ENCODE measurements around the gene NLGN1.

NLGN1 gene

GRCh38 chr3:174322789-174323188, 925.2 kb downstream of the NLGN1 start:
- no peak overlapping the region for H3K9ac ChIP-seq (ENCODE audit: low read length)
- peaks cover 14% of the 10 kb centered on the region for H3K4me1 ChIP-seq (ENCODE audit: control insufficient read depth, insufficient read depth, low read length)
- peaks cover 21% of the 10 kb centered on the region for H3K9me3 ChIP-seq (ENCODE audit: control insufficient read depth, insufficient read depth, low read depth, low read length)
- no peaks in the 10 kb centered on the region for H3K27me3 ChIP-seq (ENCODE audit: control insufficient read depth, insufficient read depth, low read length)
- H3K36me3 ChIP-seq (ENCODE audit: control insufficient read depth, insufficient read depth, low read length): no peaks in the 10 kb centered on the region
- no peak overlapping the region for H3K27ac ChIP-seq (ENCODE audit: low read depth, low read length)
- H3K4me3 ChIP-seq (ENCODE audit: low read depth, low read length): no peak overlapping the region

- no peak overlapping the region for H3K9ac ChIP-seq (ENCODE audit: low read length)
- 0 out of 2 replicates have a peak, but pooled peaks cover 6% of the 10 kb centered on the region for H3K4me1 ChIP-seq (ENCODE audit: control insufficient read depth, insufficient read depth, low read length)
- H3K27me3 ChIP-seq (ENCODE audit: control insufficient read depth, insufficient read depth, low read length): no peaks in the 10 kb centered on the region
- H3K36me3 ChIP-seq (ENCODE audit: control insufficient read depth, insufficient read depth, low read length): no peaks in the 10 kb centered on the region
- no peak overlapping the region for H3K4me3 ChIP-seq (ENCODE audit: low read depth, low read length)
- no peak overlapping the region for H3K27ac ChIP-seq (ENCODE audit: low read depth, low read length)
- H3K9me3 ChIP-seq (ENCODE audit: control insufficient read depth, insufficient read depth, low read depth, low read length): peaks cover 17% of the 10 kb centered on the region
These were observed 927.6 kb downstream of the NLGN1 start for GRCh38 chr3:174325171-174325570.

- Histone ChIP-seq H3K4me3 (ENCODE audit: low read depth, low read length) (no peak overlapping the region), H3K4me1 (ENCODE audit: control insufficient read depth, insufficient read depth, low read length) (0 out of 2 replicates have a peak, but pooled peaks cover 6% of the 10 kb centered on the region), H3K27ac (ENCODE audit: low read depth, low read length) (no peak overlapping the region), H3K9ac (ENCODE audit: low read length) (no peak overlapping the region), H3K36me3 (ENCODE audit: control insufficient read depth, insufficient read depth, low read length) (no peaks in the 10 kb centered on the region), H3K9me3 (ENCODE audit: control insufficient read depth, insufficient read depth, low read depth, low read length) (peaks cover 11% of the 10 kb centered on the region), H3K27me3 (ENCODE audit: control insufficient read depth, insufficient read depth, low read length) (no peaks in the 10 kb centered on the region)
These were observed 928.5 kb downstream of the NLGN1 start for GRCh38 chr3:174325834-174326700.

DNA sequence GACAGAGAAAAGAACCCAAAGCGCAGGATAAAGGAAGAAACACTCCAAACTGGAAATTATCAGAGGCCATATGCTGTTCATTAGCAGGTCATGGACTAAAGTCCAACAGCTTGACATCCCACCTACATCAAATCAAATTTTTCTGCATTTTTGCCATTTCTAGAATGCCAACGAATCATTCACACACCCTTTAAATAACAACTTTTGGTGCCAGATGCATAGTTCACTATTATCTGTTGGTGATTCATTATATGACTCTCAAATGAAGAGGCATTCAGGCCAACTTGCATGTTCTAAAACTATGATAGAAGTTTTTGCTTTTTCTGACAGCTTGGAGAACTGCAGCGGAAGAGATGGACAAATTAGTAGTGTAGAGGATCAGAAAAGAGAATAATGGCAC, 931.8 kb downstream of the NLGN1 start:
- Histone ChIP-seq H3K4me3 (ENCODE audit: low read depth, low read length) (no peak overlapping the region), H3K27ac (ENCODE audit: low read depth, low read length) (no peak overlapping the region), H3K9me3 (ENCODE audit: control insufficient read depth, insufficient read depth, low read depth, low read length) (no peaks in the 10 kb centered on the region), H3K9ac (ENCODE audit: low read length) (no peak overlapping the region), H3K27me3 (ENCODE audit: control insufficient read depth, insufficient read depth, low read length) (no peaks in the 10 kb centered on the region), H3K4me1 (ENCODE audit: control insufficient read depth, insufficient read depth, low read length) (0 out of 2 replicates have a peak, but pooled peaks cover 6% of the 10 kb centered on the region), H3K36me3 (ENCODE audit: control insufficient read depth, insufficient read depth, low read length) (no peaks in the 10 kb centered on the region)

GRCh38 chr3:174330303-174330702, 932.8 kb downstream of the NLGN1 start:
- H3K27ac ChIP-seq (ENCODE audit: low read depth, low read length): no peak overlapping the region
- no peaks in the 10 kb centered on the region for H3K36me3 ChIP-seq (ENCODE audit: control insufficient read depth, insufficient read depth, low read length)
- no peaks in the 10 kb centered on the region for H3K27me3 ChIP-seq (ENCODE audit: control insufficient read depth, insufficient read depth, low read length)
- H3K9ac ChIP-seq (ENCODE audit: low read length): no peak overlapping the region
- H3K4me1 ChIP-seq (ENCODE audit: control insufficient read depth, insufficient read depth, low read length): 0 out of 2 replicates have a peak, but pooled peaks cover 5% of the 10 kb centered on the region
- H3K9me3 ChIP-seq (ENCODE audit: control insufficient read depth, insufficient read depth, low read depth, low read length): no peaks in the 10 kb centered on the region
- H3K4me3 ChIP-seq (ENCODE audit: low read depth, low read length): no peak overlapping the region

- Histone ChIP-seq H3K9me3 (ENCODE audit: control insufficient read depth, insufficient read depth, low read depth, low read length) (no peaks in the 10 kb centered on the region), H3K4me3 (ENCODE audit: low read depth, low read length) (no peak overlapping the region), H3K9ac (ENCODE audit: low read length) (no peak overlapping the region), H3K36me3 (ENCODE audit: control insufficient read depth, insufficient read depth, low read length) (no peaks in the 10 kb centered on the region), H3K4me1 (ENCODE audit: control insufficient read depth, insufficient read depth, low read length) (0 out of 2 replicates have a peak, but pooled peaks cover 4% of the 10 kb centered on the region), H3K27ac (ENCODE audit: low read depth, low read length) (no peak overlapping the region), H3K27me3 (ENCODE audit: control insufficient read depth, insufficient read depth, low read length) (no peaks in the 10 kb centered on the region)
These were observed 933.7 kb downstream of the NLGN1 start for GRCh38 chr3:174331095-174331800.

DNA sequence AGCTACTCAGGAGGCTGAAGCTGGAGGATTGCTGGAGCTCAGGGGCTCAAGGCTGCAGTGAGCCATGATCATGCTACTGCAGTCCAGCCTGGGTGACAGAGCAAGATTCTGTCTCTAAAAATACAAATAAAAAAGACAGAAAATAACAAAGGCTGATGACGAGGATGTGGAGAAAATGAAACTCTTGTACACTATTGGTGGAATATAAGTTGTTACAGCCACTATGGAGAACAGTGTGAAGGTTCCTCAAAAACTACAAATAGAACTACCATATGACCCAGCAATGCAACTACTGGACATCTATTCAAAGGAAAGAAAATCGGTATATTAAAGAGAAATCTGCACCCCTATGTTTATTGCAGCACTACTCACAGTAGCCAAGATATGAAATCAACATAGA, 934.8 kb downstream of the NLGN1 start:
- Histone ChIP-seq H3K9ac (ENCODE audit: low read length) (no peak overlapping the region), H3K27ac (ENCODE audit: low read depth, low read length) (no peak overlapping the region), H3K4me1 (ENCODE audit: control insufficient read depth, insufficient read depth, low read length) (0 out of 2 replicates have a peak, but pooled peaks cover 4% of the 10 kb centered on the region), H3K36me3 (ENCODE audit: control insufficient read depth, insufficient read depth, low read length) (no peaks in the 10 kb centered on the region), H3K4me3 (ENCODE audit: low read depth, low read length) (no peak overlapping the region), H3K27me3 (ENCODE audit: control insufficient read depth, insufficient read depth, low read length) (no peaks in the 10 kb centered on the region), H3K9me3 (ENCODE audit: control insufficient read depth, insufficient read depth, low read depth, low read length) (no peaks in the 10 kb centered on the region)

GRCh38 chr3:174333640-174334039, 936.1 kb downstream of the NLGN1 start:
- H3K9ac ChIP-seq (ENCODE audit: low read length): no peak overlapping the region
- no peaks in the 10 kb centered on the region for H3K9me3 ChIP-seq (ENCODE audit: control insufficient read depth, insufficient read depth, low read depth, low read length)
- no peak overlapping the region for H3K4me3 ChIP-seq (ENCODE audit: low read depth, low read length)
- H3K27ac ChIP-seq (ENCODE audit: low read depth, low read length): no peak overlapping the region
- H3K27me3 ChIP-seq (ENCODE audit: control insufficient read depth, insufficient read depth, low read length): no peaks in the 10 kb centered on the region
- no peaks in the 10 kb centered on the region for H3K36me3 ChIP-seq (ENCODE audit: control insufficient read depth, insufficient read depth, low read length)
- 0 out of 2 replicates have a peak, but pooled peaks cover 4% of the 10 kb centered on the region for H3K4me1 ChIP-seq (ENCODE audit: control insufficient read depth, insufficient read depth, low read length)

- Histone ChIP-seq H3K9me3 (ENCODE audit: control insufficient read depth, insufficient read depth, low read depth, low read length) (no peaks in the 10 kb centered on the region), H3K27me3 (ENCODE audit: control insufficient read depth, insufficient read depth, low read length) (no peaks in the 10 kb centered on the region), H3K4me1 (ENCODE audit: control insufficient read depth, insufficient read depth, low read length) (0 out of 2 replicates have a peak, but pooled peaks cover 4% of the 10 kb centered on the region), H3K36me3 (ENCODE audit: control insufficient read depth, insufficient read depth, low read length) (no peaks in the 10 kb centered on the region), H3K4me3 (ENCODE audit: low read depth, low read length) (no peak overlapping the region), H3K27ac (ENCODE audit: low read depth, low read length) (no peak overlapping the region), H3K9ac (ENCODE audit: low read length) (no peak overlapping the region)
These were observed 936.6 kb downstream of the NLGN1 start for GRCh38 chr3:174334111-174334510.

GRCh38 chr3:174335324-174335723, 937.8 kb downstream of the NLGN1 start:
- no peaks in the 10 kb centered on the region for H3K36me3 ChIP-seq (ENCODE audit: control insufficient read depth, insufficient read depth, low read length)
- H3K4me3 ChIP-seq (ENCODE audit: low read depth, low read length): no peak overlapping the region
- H3K27me3 ChIP-seq (ENCODE audit: control insufficient read depth, insufficient read depth, low read length): no peaks in the 10 kb centered on the region
- 0 out of 2 replicates have a peak, but pooled peaks cover 4% of the 10 kb centered on the region for H3K4me1 ChIP-seq (ENCODE audit: control insufficient read depth, insufficient read depth, low read length)
- no peaks in the 10 kb centered on the region for H3K9me3 ChIP-seq (ENCODE audit: control insufficient read depth, insufficient read depth, low read depth, low read length)
- H3K27ac ChIP-seq (ENCODE audit: low read depth, low read length): no peak overlapping the region
- no peak overlapping the region for H3K9ac ChIP-seq (ENCODE audit: low read length)

- Histone ChIP-seq H3K27ac (ENCODE audit: low read depth, low read length) (no peak overlapping the region), H3K4me3 (ENCODE audit: low read depth, low read length) (no peak overlapping the region), H3K9ac (ENCODE audit: low read length) (no peak overlapping the region), H3K27me3 (ENCODE audit: control insufficient read depth, insufficient read depth, low read length) (no peaks in the 10 kb centered on the region), H3K36me3 (ENCODE audit: control insufficient read depth, insufficient read depth, low read length) (no peaks in the 10 kb centered on the region), H3K9me3 (ENCODE audit: control insufficient read depth, insufficient read depth, low read depth, low read length) (no peaks in the 10 kb centered on the region), H3K4me1 (ENCODE audit: control insufficient read depth, insufficient read depth, low read length) (0 out of 2 replicates have a peak, but pooled peaks cover 4% of the 10 kb centered on the region)
These were observed 938.4 kb downstream of the NLGN1 start for GRCh38 chr3:174335910-174336309.

All from HUES6 (cell line).